ENCODE results near the gene GALM.
"Not testable (repeated sequence)": the region's sequence is repeated elsewhere in the genome, so short reads cannot be mapped to it uniquely, and the experiment has no call there.

The GALM gene

DNA sequence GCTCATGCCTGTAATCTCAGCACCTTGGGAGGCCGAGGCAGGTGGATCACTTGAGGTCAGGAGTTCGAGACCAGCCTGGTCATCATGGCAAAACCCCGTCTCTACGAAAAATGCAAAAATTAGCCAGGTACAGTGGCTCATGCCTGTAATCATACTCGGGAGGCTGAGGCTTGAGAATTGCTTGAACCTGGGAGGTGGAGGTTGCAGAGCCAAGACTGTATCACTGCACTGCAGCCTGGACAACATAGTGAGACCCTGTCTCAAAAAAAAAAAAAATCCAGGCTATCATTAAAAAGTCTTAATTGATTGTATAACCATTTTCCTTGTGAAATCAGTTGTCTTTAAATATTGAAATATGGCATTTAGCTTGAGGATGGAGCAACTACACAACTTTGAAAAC is 15.0 kb downstream of the GALM start:
- DNase-seq (ENCODE audit: low read depth, low spot score), result not testable (repeated sequence)

DNA sequence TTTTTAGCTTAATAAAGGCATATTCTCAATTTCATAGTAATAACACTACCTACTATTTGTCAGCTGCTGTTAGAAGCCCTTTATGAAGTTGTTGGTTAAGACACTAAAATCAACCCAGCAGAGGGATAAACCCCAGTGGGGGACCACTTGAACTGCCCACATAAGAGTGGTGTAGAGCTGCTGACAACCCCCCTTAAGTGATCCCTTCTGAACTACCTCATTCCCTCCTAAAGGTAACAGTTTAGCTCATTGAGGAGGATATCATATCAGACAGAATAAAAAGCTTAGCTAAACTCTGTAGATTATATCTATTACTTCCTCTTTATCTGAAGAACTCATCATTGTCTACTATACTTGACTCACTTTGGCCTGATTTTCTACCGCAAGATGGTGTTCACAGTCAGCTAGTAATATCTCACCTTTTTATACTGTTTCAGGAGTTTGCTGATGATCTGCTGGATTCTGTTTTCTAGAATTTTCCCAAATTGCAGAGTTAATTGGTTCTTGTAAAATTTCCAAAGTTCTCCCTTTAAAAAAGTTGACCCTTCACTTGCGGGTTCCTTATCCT is 16.2 kb downstream of the GALM start:
- DNase-seq (ENCODE audit: low read depth, low spot score), result no peak

GRCh38 chr2:38682620-38683019 is 16.7 kb downstream of the GALM start:
- DNase-seq (ENCODE audit: low read depth, low spot score), result not testable (repeated sequence)

GRCh38 chr2:38683766-38684165 is 17.9 kb downstream of the GALM start:
- DNase-seq (ENCODE audit: low read depth, low spot score), result no peak

GRCh38 chr2:38685116-38685735 is 19.3 kb downstream of the GALM start:
- peak; percentile 42 for DNase-seq (ENCODE audit: low read depth, low spot score)

DNA sequence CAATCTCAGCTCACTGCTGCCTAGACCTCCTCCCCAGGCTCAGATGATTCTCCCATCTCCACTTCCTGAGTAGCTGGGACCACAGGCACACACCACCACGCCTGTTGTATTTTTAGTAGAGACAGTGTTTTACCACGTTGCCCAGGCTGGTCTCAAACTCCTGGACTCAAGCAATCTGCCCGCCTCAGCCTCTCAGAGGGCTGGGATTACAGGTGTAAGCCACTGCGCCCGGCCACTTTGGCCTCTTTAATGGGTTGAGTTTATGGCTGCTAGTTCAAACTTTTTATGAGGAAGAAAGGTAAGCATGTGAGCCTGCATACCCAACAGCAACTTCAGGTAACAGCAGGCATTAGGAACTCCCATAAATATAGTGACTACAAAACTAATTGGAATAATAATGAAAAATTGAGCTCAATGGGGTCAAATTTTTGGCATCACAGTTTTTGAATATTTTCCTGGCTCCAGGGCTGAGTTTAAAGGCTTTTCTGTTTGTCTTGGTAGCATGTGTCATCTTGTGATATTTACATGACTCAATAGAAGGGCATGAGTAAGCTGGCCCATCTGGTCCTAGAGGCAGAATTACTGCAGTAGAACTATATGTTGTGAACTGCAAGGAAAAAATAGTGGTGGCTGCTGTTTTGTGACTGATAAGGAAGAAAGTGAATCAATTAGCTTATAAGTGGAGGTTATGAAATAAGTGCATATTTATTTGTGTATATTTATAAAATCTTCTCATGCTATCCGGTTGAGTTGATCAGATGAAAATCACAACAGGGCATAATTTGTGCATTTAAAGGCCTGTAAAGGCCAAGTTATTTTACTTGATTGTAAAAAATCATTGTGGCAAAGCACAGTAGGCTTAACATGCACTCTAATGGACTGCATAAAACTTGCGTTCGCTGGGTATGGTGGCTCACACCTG is 24.8 kb downstream of the GALM start:
- DNase-seq (ENCODE audit: low read depth, low spot score), result no peak

GRCh38 chr2:38691994-38692393 is 26.1 kb downstream of the GALM start:
- DNase-seq (ENCODE audit: low read depth, low spot score), result no peak

GRCh38 chr2:38692636-38693318 is 26.9 kb downstream of the GALM start:
- peak; percentile 15 for DNase-seq (ENCODE audit: low read depth, low spot score)

DNA sequence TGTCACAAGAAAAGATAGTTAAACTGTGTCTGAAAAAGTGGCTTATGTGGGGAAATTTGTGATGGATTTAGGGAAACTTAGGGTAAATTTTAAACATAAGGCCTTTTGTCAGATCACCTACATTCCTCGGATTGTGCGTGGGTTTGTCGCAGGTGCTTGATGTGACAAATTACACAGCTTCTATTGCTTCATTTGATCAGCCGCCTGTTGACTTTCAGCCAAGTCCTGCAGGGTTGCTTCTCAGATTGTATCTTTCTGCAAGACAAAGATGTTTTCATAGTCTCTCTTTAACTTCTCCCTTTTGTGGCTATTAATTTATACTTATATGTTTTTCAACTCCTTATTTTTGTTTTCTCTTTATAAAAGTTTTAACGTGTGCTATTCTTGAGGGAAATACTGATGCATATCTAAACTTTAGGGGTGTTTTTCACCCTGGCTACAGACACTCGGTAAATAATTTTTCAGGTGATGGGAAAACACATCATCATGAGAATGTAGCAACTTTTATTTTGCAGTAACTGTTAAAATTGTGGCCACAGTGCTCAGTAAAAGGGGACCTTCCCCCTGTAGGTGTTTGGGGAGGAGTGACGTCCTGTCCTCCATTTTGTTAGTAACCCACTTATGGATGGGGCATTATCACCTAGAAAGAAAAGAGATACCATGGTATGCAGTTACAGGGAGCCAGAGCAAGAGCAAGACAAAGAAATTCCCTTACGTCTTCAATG is 31.4 kb downstream of the GALM start:
- DNase-seq (ENCODE audit: low read depth, low spot score), result no peak

DNA sequence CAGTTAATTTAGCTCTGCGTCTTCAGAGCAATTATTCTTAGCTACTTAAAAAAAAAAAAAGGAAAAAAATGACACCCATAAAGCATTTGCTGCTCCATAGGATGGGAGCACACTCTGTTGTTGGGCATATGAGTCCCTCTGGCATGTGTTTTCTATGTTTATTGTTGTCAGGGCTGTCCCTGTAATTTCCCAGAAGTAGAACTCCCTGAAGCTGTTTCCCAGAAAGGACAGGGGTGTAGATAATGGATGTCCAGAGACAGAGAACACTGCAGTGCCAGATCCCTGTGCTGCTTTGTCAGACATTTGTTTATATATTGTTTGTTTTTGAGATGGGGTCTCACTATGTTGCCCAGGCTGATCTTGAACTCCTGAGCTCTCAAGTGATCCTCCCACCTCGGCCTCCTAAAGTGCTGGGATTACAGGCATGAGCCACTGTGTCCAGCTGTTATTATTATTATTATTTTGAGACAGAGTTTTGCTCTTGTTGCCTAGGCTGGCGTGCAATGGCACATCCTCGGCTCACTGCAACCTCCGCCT is 32.6 kb downstream of the GALM start:
- DNase-seq (ENCODE audit: low read depth, low spot score), result no peak

DNA sequence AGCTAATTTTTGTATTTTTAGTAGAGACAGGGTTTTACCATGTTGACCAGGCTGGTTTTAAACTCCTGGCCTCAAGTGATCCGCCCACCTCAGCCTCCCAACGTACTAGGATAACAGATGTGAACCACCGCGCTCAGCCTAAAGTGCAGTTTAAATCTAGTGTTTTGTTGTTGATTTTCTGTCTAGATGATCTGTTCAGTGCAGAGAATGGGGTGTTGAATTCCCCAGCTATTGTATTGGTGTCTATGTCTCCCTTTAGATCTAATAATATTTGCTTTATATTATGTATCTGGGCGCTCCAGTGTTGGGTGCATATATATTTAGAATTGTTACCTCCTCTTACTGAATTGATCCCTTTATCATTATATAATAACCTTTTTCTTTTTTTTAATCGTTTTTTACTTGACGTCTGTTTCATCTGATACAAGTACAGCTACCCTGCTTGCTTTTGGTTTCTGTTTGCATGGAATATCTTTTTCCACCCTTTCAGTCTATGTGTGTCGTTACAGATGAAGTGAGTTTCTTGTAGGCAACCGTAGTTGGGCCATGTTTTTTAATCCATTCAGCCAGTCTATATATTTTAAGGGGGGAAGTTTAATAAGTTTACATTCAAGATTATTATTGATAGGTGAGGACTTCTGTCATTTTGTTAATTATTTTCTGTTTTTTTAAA is 34.3 kb downstream of the GALM start:
- no peak for DNase-seq (ENCODE audit: low read depth, low spot score)

- no peak for DNase-seq (ENCODE audit: low read depth, low spot score)
These were observed 35.1 kb downstream of the GALM start for GRCh38 chr2:38700881-38701458.

GRCh38 chr2:38701542-38701941 is 35.6 kb downstream of the GALM start:
- no peak for DNase-seq (ENCODE audit: low read depth, low spot score)

DNA sequence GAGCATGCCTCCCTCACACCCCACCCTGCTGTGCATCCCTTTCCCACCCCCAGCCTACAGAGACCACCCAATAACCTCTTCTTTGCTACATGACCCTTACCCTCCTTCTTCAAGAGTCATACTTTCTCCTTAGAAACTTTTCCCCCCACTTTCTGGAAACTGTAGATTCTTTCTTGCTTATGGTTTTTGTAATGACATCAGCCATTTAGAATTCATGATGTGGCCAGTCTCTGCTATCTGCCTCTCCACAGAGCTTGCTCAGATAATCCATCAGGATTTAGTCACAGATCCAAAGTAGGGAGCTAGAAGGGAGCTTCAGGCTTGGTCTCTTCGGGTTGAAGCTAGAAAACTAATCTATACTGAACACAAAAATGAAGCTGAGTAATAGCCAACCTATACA is 36.5 kb downstream of the GALM start:
- DNase-seq (ENCODE audit: low read depth, low spot score), result peak; percentile 14

DNA sequence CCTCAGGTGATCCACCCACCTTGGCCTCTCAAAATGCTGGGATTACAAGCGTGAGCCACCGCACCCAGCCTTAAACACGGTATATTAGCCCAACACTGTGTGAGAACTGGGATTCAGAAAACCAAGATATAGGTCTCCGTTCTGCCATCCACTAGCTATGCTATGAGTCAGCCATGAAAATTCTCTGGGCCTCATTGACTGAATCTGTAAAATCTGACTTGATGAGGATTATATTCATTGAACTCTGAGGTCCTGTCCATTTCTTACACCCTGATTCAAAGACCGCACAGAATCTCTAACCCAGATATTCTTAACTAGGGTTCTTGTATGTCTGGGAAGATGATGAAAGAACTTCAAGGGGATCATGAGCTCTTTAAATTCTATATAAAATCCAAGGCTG is 37.4 kb downstream of the GALM start:
- DNase-seq (ENCODE audit: low read depth, low spot score), result not testable (repeated sequence)

DNA sequence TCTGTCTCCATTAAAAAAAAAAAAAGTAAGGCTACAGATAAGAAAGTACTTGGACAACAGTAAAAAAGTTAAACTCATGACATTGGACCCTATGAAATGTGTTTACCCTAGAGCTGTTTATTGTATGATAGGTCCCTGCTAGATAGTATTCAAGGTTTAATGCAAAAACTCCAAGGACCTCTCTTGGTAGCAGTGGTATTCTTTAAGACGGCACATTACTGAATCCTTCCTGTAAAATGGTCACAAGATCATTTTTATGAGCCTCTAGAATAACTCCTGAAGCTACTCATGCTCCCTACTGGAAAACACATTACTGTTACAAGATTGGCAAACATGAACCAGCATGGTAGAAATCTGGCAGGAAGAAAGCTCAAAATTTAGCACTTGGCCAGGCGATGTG is 38.8 kb downstream of the GALM start:
- DNase-seq (ENCODE audit: low read depth, low spot score), result no peak

DNA sequence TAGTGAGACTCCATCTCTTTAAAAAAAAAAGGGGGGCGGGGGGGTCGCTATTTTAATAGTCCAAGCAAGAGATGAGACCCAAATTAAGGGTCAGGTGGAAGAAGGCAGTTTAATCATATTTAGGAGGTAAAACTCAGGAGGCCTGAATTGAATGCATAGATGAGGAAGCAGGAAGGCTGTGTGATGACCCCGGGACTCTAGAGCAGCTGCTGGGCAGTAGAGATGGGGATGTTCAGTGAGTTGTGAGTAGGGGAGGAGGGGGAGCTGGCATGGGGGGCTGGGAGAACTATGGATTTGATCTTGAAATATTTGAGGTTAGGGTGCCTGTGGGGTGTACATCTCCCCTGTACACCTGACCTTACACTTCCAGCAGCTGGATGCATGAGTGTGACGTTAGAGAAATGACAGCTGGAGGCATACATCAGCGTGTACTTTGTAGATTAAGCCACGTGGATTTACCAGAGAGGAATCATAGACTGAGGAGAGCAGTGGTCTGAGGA is 41.0 kb downstream of the GALM start:
- DNase-seq (ENCODE audit: low read depth, low spot score), result no peak

- DNase-seq (ENCODE audit: low read depth, low spot score), result not testable (repeated sequence)
These were observed 42.6 kb downstream of the GALM start for GRCh38 chr2:38708491-38708890.

- peak; percentile 30 for DNase-seq (ENCODE audit: low read depth, low spot score)
These were observed 43.1 kb downstream of the GALM start for GRCh38 chr2:38708900-38709566.

All from ELF-1 (cell line).